ENCODE measurements around the gene TMEM236. TPM values are rescaled to one million over a fixed set of nuclear protein-coding genes. Genes with fewer than 3 reads are reported as not detected.

Gene TMEM236
- polyA plus RNA-seq (2013): 0.56 and 0.61 TPM in 2 replicates

- no peak within 1 kb of the TSS for H4K12ac ChIP-seq (ENCODE audit: low read depth, low read length)
- H2BK5ac ChIP-seq (ENCODE audit: low read depth, low read length, poor library complexity): no peak within 1 kb of the TSS
- no peak within 1 kb of the TSS for H3K4me3 ChIP-seq (ENCODE audit: low read depth, low read length)
- H3K14ac ChIP-seq (ENCODE audit: low read length): no peak within 1 kb of the TSS
- no peaks in the 10 kb centered on the region for H3K36me3 ChIP-seq (ENCODE audit: control insufficient read depth in 1 of 2, insufficient read depth in 2 of 2, low read length in 2 of 2)
- no peak within 1 kb of the TSS for H4K8ac ChIP-seq (ENCODE audit: low read depth, low read length)
- H3K18ac ChIP-seq (ENCODE audit: low read length): no peak within 1 kb of the TSS
- no peak within 1 kb of the TSS for H4K91ac ChIP-seq (ENCODE audit: low read depth, low read length)
- H3K9ac ChIP-seq (ENCODE audit: low read length): no peak within 1 kb of the TSS
- no peaks in the 10 kb centered on the region for H3K79me2 ChIP-seq (ENCODE audit: control insufficient read depth, insufficient read depth, low read length, poor library complexity)
- DNase-seq: no peak
- no peak within 1 kb of the TSS for H2BK12ac ChIP-seq (ENCODE audit: low read length)
- no peak within 1 kb of the TSS for H3K23ac ChIP-seq (ENCODE audit: low read length)
- no peak within 1 kb of the TSS for H2AK5ac ChIP-seq (ENCODE audit: low read length)
- no peaks in the 10 kb centered on the region for H3K4me1 ChIP-seq (ENCODE audit: control insufficient read depth in 1 of 2, insufficient read depth in 2 of 2, low read length in 2 of 2)
- H2BK120ac ChIP-seq (ENCODE audit: insufficient read depth, low read length, poor library complexity): no peak within 1 kb of the TSS
- H3K79me1 ChIP-seq (ENCODE audit: low read length): no peaks in the 10 kb centered on the region
- no peak within 1 kb of the TSS for H3K4me2 ChIP-seq (ENCODE audit: low read length)
- no peak within 1 kb of the TSS for H3K27ac ChIP-seq (ENCODE audit: low read depth, low read length)
- H3K4ac ChIP-seq (ENCODE audit: low read depth, low read length): no peak within 1 kb of the TSS
- H3K9me3 ChIP-seq (ENCODE audit: insufficient read depth, low read depth, low read length): no peaks in the 10 kb centered on the region
- H3K27me3 ChIP-seq (ENCODE audit: insufficient read depth, low read length): no peaks in the 10 kb centered on the region
- no peak within 1 kb of the TSS for H2AFZ ChIP-seq (ENCODE audit: insufficient read depth, low read length, poor library complexity)
- no CpG with 5 or more reads among the region's 9 CpGs for WGBS (ENCODE audit: extremely low coverage, insufficient coverage, insufficient read length)
These were observed at the start of gene TMEM236 for GRCh38 chr10:17751781-17752445. Gene TMEM236, plus strand, starts transcription at chr10:17752201. Its CDS starts 95 bp downstream, at chr10:17752296.

- no peak for DNase-seq
- H2BK12ac ChIP-seq (ENCODE audit: low read length): no peak overlapping the region
- H3K27ac ChIP-seq (ENCODE audit: low read depth, low read length): no peak overlapping the region
- H3K4ac ChIP-seq (ENCODE audit: low read depth, low read length): no peak overlapping the region
- H3K36me3 ChIP-seq (ENCODE audit: control insufficient read depth in 1 of 2, insufficient read depth in 2 of 2, low read length in 2 of 2): peaks cover 9 to 13% of the 10 kb centered on the region in 2 experiments
- no peak overlapping the region for H2AFZ ChIP-seq (ENCODE audit: insufficient read depth, low read length, poor library complexity)
- no peaks in the 10 kb centered on the region for H3K9me3 ChIP-seq (ENCODE audit: insufficient read depth, low read depth, low read length)
- H2BK120ac ChIP-seq (ENCODE audit: insufficient read depth, low read length, poor library complexity): no peak overlapping the region
- H3K23ac ChIP-seq (ENCODE audit: low read length): no peak overlapping the region
- H4K12ac ChIP-seq (ENCODE audit: low read depth, low read length): no peak overlapping the region
- H3K9ac ChIP-seq (ENCODE audit: low read length): no peak overlapping the region
- no peak overlapping the region for H3K4me2 ChIP-seq (ENCODE audit: low read length)
- H3K79me2 ChIP-seq (ENCODE audit: control insufficient read depth, insufficient read depth, low read length, poor library complexity): no peaks in the 10 kb centered on the region
- H3K27me3 ChIP-seq (ENCODE audit: insufficient read depth, low read length): no peaks in the 10 kb centered on the region
- no peaks in the 10 kb centered on the region for H3K79me1 ChIP-seq (ENCODE audit: low read length)
- H4K91ac ChIP-seq (ENCODE audit: low read depth, low read length): no peak overlapping the region
- no peak overlapping the region for H3K4me3 ChIP-seq (ENCODE audit: low read depth, low read length)
- no CpG with 5 or more reads among the region's 3 CpGs for WGBS (ENCODE audit: extremely low coverage, insufficient coverage, insufficient read length)
- no peak overlapping the region for H4K8ac ChIP-seq (ENCODE audit: low read depth, low read length)
- H3K4me1 ChIP-seq (ENCODE audit: control insufficient read depth in 1 of 2, insufficient read depth in 2 of 2, low read length in 2 of 2): no peaks in the 10 kb centered on the region
- H2BK5ac ChIP-seq (ENCODE audit: low read depth, low read length, poor library complexity): no peak overlapping the region
- H3K18ac ChIP-seq (ENCODE audit: low read length): no peak overlapping the region
- no peak overlapping the region for H2AK5ac ChIP-seq (ENCODE audit: low read length)
- no peak overlapping the region for H3K14ac ChIP-seq (ENCODE audit: low read length)
These were observed 48.3 kb upstream of the TMEM236 start for GRCh38 chr10:17703706-17704105.

GRCh38 chr10:17708821-17709220 lies 43.2 kb upstream of the TMEM236 start:
- no peak overlapping the region for H2BK12ac ChIP-seq (ENCODE audit: low read length)
- no peak overlapping the region for H4K8ac ChIP-seq (ENCODE audit: low read depth, low read length)
- no peak overlapping the region for H2BK120ac ChIP-seq (ENCODE audit: insufficient read depth, low read length, poor library complexity)
- H3K27me3 ChIP-seq (ENCODE audit: insufficient read depth, low read length): no peaks in the 10 kb centered on the region
- no peaks in the 10 kb centered on the region for H3K4me1 ChIP-seq (ENCODE audit: control insufficient read depth in 1 of 2, insufficient read depth in 2 of 2, low read length in 2 of 2)
- no peak overlapping the region for H2BK5ac ChIP-seq (ENCODE audit: low read depth, low read length, poor library complexity)
- no peak overlapping the region for H3K4me3 ChIP-seq (ENCODE audit: low read depth, low read length)
- no peak for DNase-seq
- no peak overlapping the region for H3K4me2 ChIP-seq (ENCODE audit: low read length)
- H4K12ac ChIP-seq (ENCODE audit: low read depth, low read length): no peak overlapping the region
- no peak overlapping the region for H2AK5ac ChIP-seq (ENCODE audit: low read length)
- H4K91ac ChIP-seq (ENCODE audit: low read depth, low read length): no peak overlapping the region
- H2AFZ ChIP-seq (ENCODE audit: insufficient read depth, low read length, poor library complexity): no peak overlapping the region
- H3K79me2 ChIP-seq (ENCODE audit: control insufficient read depth, insufficient read depth, low read length, poor library complexity): no peaks in the 10 kb centered on the region
- H3K79me1 ChIP-seq (ENCODE audit: low read length): no peaks in the 10 kb centered on the region
- peaks cover 20 to 22% of the 10 kb centered on the region in 2 experiments for H3K36me3 ChIP-seq (ENCODE audit: control insufficient read depth in 1 of 2, insufficient read depth in 2 of 2, low read length in 2 of 2)
- no peak overlapping the region for H3K27ac ChIP-seq (ENCODE audit: low read depth, low read length)
- H3K9ac ChIP-seq (ENCODE audit: low read length): no peak overlapping the region
- H3K23ac ChIP-seq (ENCODE audit: low read length): no peak overlapping the region
- H3K4ac ChIP-seq (ENCODE audit: low read depth, low read length): no peak overlapping the region
- no peak overlapping the region for H3K14ac ChIP-seq (ENCODE audit: low read length)
- no peak overlapping the region for H3K18ac ChIP-seq (ENCODE audit: low read length)
- no CpG with 5 or more reads among the region's 10 CpGs for WGBS (ENCODE audit: extremely low coverage, insufficient coverage, insufficient read length)
- H3K9me3 ChIP-seq (ENCODE audit: insufficient read depth, low read depth, low read length): no peaks in the 10 kb centered on the region

GRCh38 chr10:17709492-17709891 lies 42.5 kb upstream of the TMEM236 start:
- Histone ChIP-seq H3K18ac (ENCODE audit: low read length) (no peak overlapping the region), H3K79me1 (ENCODE audit: low read length) (no peaks in the 10 kb centered on the region), H3K9me3 (ENCODE audit: insufficient read depth, low read depth, low read length) (no peaks in the 10 kb centered on the region), H2AFZ (ENCODE audit: insufficient read depth, low read length, poor library complexity) (no peak overlapping the region), H4K91ac (ENCODE audit: low read depth, low read length) (no peak overlapping the region), H3K9ac (ENCODE audit: low read length) (peak overlapping the region; percentile 48), H3K4me1 (ENCODE audit: control insufficient read depth in 1 of 2, insufficient read depth in 2 of 2, low read length in 2 of 2) (no peaks in the 10 kb centered on the region), H2AK5ac (ENCODE audit: low read length) (no peak overlapping the region), H3K23ac (ENCODE audit: low read length) (no peak overlapping the region), H4K8ac (ENCODE audit: low read depth, low read length) (no peak overlapping the region), H3K14ac (ENCODE audit: low read length) (no peak overlapping the region), H3K36me3 (ENCODE audit: control insufficient read depth in 1 of 2, insufficient read depth in 2 of 2, low read length in 2 of 2) (peaks cover 21 to 24% of the 10 kb centered on the region in 2 experiments), H4K12ac (ENCODE audit: low read depth, low read length) (no peak overlapping the region), H3K4me3 (ENCODE audit: low read depth, low read length) (no peak overlapping the region), H3K27me3 (ENCODE audit: insufficient read depth, low read length) (no peaks in the 10 kb centered on the region), H3K79me2 (ENCODE audit: control insufficient read depth, insufficient read depth, low read length, poor library complexity) (no peaks in the 10 kb centered on the region), H2BK12ac (ENCODE audit: low read length) (no peak overlapping the region), H2BK120ac (ENCODE audit: insufficient read depth, low read length, poor library complexity) (no peak overlapping the region), H3K4ac (ENCODE audit: low read depth, low read length) (no peak overlapping the region), H2BK5ac (ENCODE audit: low read depth, low read length, poor library complexity) (no peak overlapping the region), H3K4me2 (ENCODE audit: low read length) (no peak overlapping the region), H3K27ac (ENCODE audit: low read depth, low read length) (no peak overlapping the region)
- WGBS (ENCODE audit: extremely low coverage, insufficient coverage, insufficient read length): no CpG with 5 or more reads among the region's 5 CpGs
- peak; percentile 50 for DNase-seq

Data from trophoblast cell (in vitro differentiated cells and primary cell).